Tibial nerve (tissue), 4 donors: ENCODE data around the gene TNPO3. TPM values are rescaled to one million over a fixed set of nuclear protein-coding genes. Genes with fewer than 3 reads are reported as not detected.
A peak's percentile ranks its signal among the peaks of the same experiment; 100 is the strongest.

Experiments
- DNase-seq, 2 donors: peaks; one replicate each; pipeline ENCODE4 v3.0.0-alpha.2; 2019; ENCODE audit warnings: low spot score in 2 of 2
- H3K27ac ChIP-seq, 4 donors: fragments of 200-600 bp; sonication (generic) in 3 of 4; one replicate each; pipeline ENCODE4 v1.5.1; 2017 to 2019; ENCODE audit warnings: mild to moderate bottlenecking in 1 of 4
- H3K27me3 ChIP-seq, 2 donors: fragments of 200-600 bp; sonication (generic) in 1 of 2; one replicate each; pipeline versions ENCODE4 v1.5.1 to v1.6.0; 2017 to 2019
- H3K36me3 ChIP-seq, 3 donors: fragments of 200-600 bp; sonication (generic); one replicate each; pipeline ENCODE4 v1.5.1; 2018 to 2019
- H3K4me1 ChIP-seq, 4 donors: fragments of 200-600 bp; sonication (generic) in 3 of 4; one replicate each; pipeline ENCODE4 v1.5.1; 2017 to 2019
- H3K4me3 ChIP-seq, 4 donors: fragments of 200-600 bp; sonication (generic) in 3 of 4; one replicate each; pipeline ENCODE4 v1.5.1; 2017 to 2019; ENCODE audit warnings: mild to moderate bottlenecking in 1 of 4, moderate library complexity in 1 of 4
- H3K9me3 ChIP-seq, 4 donors: fragments of 200-600 bp; sonication (generic) in 3 of 4; one replicate each; pipeline ENCODE4 v1.5.1; 2017 to 2019
- EP300 ChIP-seq, 2 donors: sonication (generic); formaldehyde crosslinking; IDR thresholded peaks; one replicate each; pipeline ENCODE4 v1.6.1; 2017; ENCODE audit warnings: antibody characterized with exemption in 2 of 2, mild to moderate bottlenecking in 1 of 2
- POLR2A ChIP-seq, 2 donors: fragments of 450-650 bp; IDR thresholded peaks; one replicate each; pipeline ENCODE4 v1.6.1; 2017; ENCODE audit warnings: antibody characterized with exemption in 2 of 2, mild to moderate bottlenecking in 2 of 2, moderate library complexity in 2 of 2
- WGBS, 2 donors: methylation state at CpG; one replicate each; pipeline ENCODE4 v1.1.5; 2018; 5-methylcytosine and 5-hydroxymethylcytosine counted together
- total RNA-seq, 4 donors: library from RNA; depleted of rRNA; stranded (reverse); fragments of >200 nt; gene quantifications; one replicate each; pipeline ENCODE4 v1.1.0, GENCODE V29; 2016
- TF ChIP-seq, protein P1 (sequence below), 5 experiments: fragments of 200-600 bp in 3 of 5; fragments of 450-650 bp in 2 of 5; sonication (generic) in 3 of 5; IDR thresholded peaks; one replicate each; pipeline ENCODE4 v1.5.1; 2016 to 2019; ENCODE audit warnings: antibody characterized with exemption in 5 of 5, mild to moderate bottlenecking in 3 of 5, moderate library complexity in 2 of 5

Gene TNPO3
- total RNA-seq, 4 donors from 2014 or later: 33.9 to 36.9 (median 35.5) TPM

DNA sequence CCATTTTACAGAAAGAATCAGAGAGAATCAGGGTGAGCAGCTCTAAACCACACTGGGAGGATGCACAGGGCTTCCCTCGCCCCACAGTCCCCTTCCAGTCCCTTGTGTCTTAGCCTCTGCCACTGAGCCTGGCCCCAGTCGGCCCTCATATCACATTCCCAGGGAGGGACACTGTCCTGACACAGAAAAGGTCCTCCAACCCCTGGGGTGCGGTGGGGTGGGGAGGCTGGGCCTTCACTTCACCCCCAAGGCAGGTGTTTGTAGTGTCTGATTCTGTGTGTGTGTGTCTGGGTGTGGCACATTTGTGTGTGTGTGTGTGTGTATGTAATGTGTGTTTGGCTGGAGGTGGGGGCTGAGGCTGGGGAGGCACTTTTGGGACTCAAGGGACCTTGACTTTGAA, 142.6 kb downstream of the TNPO3 start:
- peaks cover 0 to 31% (median 12%) of the 10 kb centered on the region in 4 donors for H3K4me1 ChIP-seq
- DNase-seq: no peak
- H3K27ac ChIP-seq: no peak overlapping the region
- 76 to 82% methylated on average over 3 of the region's 3 CpGs for WGBS, 2 donors
- H3K4me3 ChIP-seq: no peak overlapping the region
- no peaks in the 10 kb centered on the region for H3K36me3 ChIP-seq
- no peaks in the 10 kb centered on the region for H3K9me3 ChIP-seq
- TF ChIP-seq, protein P1, sequence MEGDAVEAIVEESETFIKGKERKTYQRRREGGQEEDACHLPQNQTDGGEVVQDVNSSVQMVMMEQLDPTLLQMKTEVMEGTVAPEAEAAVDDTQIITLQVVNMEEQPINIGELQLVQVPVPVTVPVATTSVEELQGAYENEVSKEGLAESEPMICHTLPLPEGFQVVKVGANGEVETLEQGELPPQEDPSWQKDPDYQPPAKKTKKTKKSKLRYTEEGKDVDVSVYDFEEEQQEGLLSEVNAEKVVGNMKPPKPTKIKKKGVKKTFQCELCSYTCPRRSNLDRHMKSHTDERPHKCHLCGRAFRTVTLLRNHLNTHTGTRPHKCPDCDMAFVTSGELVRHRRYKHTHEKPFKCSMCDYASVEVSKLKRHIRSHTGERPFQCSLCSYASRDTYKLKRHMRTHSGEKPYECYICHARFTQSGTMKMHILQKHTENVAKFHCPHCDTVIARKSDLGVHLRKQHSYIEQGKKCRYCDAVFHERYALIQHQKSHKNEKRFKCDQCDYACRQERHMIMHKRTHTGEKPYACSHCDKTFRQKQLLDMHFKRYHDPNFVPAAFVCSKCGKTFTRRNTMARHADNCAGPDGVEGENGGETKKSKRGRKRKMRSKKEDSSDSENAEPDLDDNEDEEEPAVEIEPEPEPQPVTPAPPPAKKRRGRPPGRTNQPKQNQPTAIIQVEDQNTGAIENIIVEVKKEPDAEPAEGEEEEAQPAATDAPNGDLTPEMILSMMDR (IDR thresholded peaks at IDR 0.05): no peak
- TF ChIP-seq EP300 (IDR thresholded peaks at IDR 0.05) (no peak), POLR2A (IDR thresholded peaks at IDR 0.05) (no peak)
- peaks cover 0 to 81% of the 10 kb centered on the region in 2 donors for H3K27me3 ChIP-seq

- H3K4me1 ChIP-seq: peaks cover 0 to 31% (median 12%) of the 10 kb centered on the region in 4 donors
- H3K27me3 ChIP-seq: peaks cover 0 to 80% of the 10 kb centered on the region in 2 donors
- no peak for DNase-seq
- 61 to 66% methylated on average over 8 of the region's 8 CpGs for WGBS, 2 donors
- peak overlapping the region in 1 of 4 donors; percentile 25 for H3K27ac ChIP-seq
- H3K4me3 ChIP-seq: no peak overlapping the region
- H3K9me3 ChIP-seq: no peaks in the 10 kb centered on the region
- TF ChIP-seq, protein P1 (IDR thresholded peaks at IDR 0.05): no peak
- TF ChIP-seq POLR2A (IDR thresholded peaks at IDR 0.05) (no peak), EP300 (IDR thresholded peaks at IDR 0.05) (no peak)
- no peaks in the 10 kb centered on the region for H3K36me3 ChIP-seq
These were observed 143.4 kb downstream of the TNPO3 start for GRCh38 chr7:128911423-128912031.

GRCh38 chr7:128910569-128910945, 144.4 kb downstream of the TNPO3 start, which contains the start of gene KCP:
KCP (minus strand) TSS chr7:128910709; CDS start chr7:128910676, 33 bp downstream.
- WGBS, 2 donors: 26 to 59% methylated on average over 9 of the region's 34 CpGs
- TF ChIP-seq POLR2A (IDR thresholded peaks at IDR 0.05) (no peak), EP300 (IDR thresholded peaks at IDR 0.05) (no peak)
- TF ChIP-seq, protein P1 (IDR thresholded peaks at IDR 0.05): no peak

DNA sequence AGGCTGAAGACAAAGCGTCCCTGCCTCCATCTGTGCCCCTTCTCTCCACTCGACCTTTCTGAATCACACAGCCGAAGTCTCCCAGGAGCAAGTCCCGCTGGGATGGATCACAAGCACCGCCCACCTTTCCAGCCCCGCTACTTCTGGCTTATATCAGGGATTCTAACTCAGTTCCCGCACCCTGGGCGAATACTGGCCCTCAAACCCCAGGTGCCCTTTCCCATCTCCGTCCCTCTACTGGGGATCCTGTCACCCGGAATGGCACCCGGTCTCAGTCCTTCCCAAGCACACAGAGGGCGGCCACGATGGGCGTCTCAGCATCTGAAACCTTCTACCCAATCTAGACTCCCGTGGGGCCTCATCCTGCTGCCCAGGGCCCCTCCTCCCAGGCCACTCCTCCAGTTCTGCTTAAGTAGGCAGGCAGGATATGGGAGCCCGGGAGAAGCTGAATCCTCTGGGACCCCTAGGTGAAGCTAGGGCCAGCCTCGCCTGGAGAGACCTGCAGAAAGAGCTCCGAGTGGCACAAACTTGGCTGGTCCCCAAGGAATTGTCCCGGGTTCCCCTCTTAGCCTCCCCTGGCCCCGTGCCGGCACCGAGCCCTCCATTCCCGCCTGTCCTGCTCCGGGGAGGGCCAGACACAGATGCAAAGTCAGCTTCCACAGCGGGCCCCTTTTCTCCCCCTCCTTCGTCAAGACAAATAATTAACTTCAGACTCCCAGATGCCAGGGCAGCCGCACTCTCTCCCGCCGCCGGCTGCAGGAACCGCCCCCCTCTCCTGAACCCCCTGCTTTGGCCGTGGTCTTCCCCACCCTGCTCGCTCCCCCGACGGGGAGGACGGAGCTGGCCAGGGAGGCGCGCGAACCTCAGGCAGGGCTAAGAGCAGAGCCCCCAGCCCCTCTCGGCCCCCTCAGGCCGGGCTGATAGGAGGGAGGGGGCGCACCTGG, 145.0 kb downstream of the TNPO3 start:
- 10 to 11% methylated on average over 31 to 34 of the region's 42 CpGs for WGBS, 2 donors
- Histone ChIP-seq H3K27me3 (peaks cover 0 to 70% of the 10 kb centered on the region in 2 donors), H3K27ac (no peak overlapping the region)

More at GRCh38 chr7:128910569-128910945, 144.4 kb downstream of the TNPO3 start, which contains the start of gene KCP:
- H3K27me3 ChIP-seq: peaks cover 0 to 76% of the 10 kb centered on the region in 2 donors
- H3K4me3 ChIP-seq: peak within 1 kb of the TSS in 3 of 4 donors; percentile 15 to 34 (median 18)
- H3K36me3 ChIP-seq: no peaks in the 10 kb centered on the region
- peaks cover 0 to 25% (median 7%) of the 10 kb centered on the region in 4 donors for H3K4me1 ChIP-seq
- H3K27ac ChIP-seq: peak within 1 kb of the TSS in 1 of 4 donors; percentile 25
- DNase-seq: no peak
- no peaks in the 10 kb centered on the region for H3K9me3 ChIP-seq

More for the DNA sequence above, 145.0 kb downstream of the TNPO3 start:
- H3K36me3 ChIP-seq: no peaks in the 10 kb centered on the region
- peak overlapping the region in 3 of 4 donors; percentile 15 to 34 (median 18) for H3K4me3 ChIP-seq
- DNase-seq: no peak
- H3K9me3 ChIP-seq: no peaks in the 10 kb centered on the region
- H3K4me1 ChIP-seq: peaks cover 0 to 18% (median 3%) of the 10 kb centered on the region in 4 donors
- TF ChIP-seq POLR2A (IDR thresholded peaks at IDR 0.05): no peak
- TF ChIP-seq, protein P1 (IDR thresholded peaks at IDR 0.05): no peak
- TF ChIP-seq EP300 (IDR thresholded peaks at IDR 0.05): no peak
